ACC112 (cell line): ENCODE results near the gene LAMTOR4.
"Not testable (repeated sequence)": the region's sequence is repeated elsewhere in the genome, so short reads cannot be mapped to it uniquely, and the experiment has no call there.

Source experiments
- H2AFZ ChIP-seq: fragments of 200-600 bp; sonication (generic); one replicate; pipeline ENCODE4 v1.6.0; 2017; ENCODE audit warnings: antibody characterized with exemption, low read length; ENCODE audit not compliant: unreplicated experiment
- H3K27ac ChIP-seq: fragments of 200-600 bp; sonication (generic); 2 replicates; pipeline ENCODE4 v1.5.1; 2014; ENCODE audit warnings: low read depth, mild to moderate bottlenecking, antibody characterized with exemption, low read length, moderate library complexity
- H3K27me3 ChIP-seq: fragments of 200-600 bp; sonication (generic); 2 replicates; pipeline ENCODE4 v1.6.1; 2014; ENCODE audit warnings: mild to moderate bottlenecking, antibody characterized with exemption, low read length, moderate library complexity, mixed read lengths; ENCODE audit not compliant: insufficient read depth
- H3K36me3 ChIP-seq: fragments of 200-600 bp; sonication (generic); 2 replicates; pipeline ENCODE4 v1.6.1; 2016; ENCODE audit warnings: mild to moderate bottlenecking, antibody characterized with exemption, low read length, moderate library complexity, mixed read lengths; ENCODE audit not compliant: insufficient read depth
- H3K4me1 ChIP-seq: fragments of 200-600 bp; sonication (generic); one replicate; pipeline ENCODE4 v1.6.1; 2016; ENCODE audit warnings: low read length, mixed read lengths; ENCODE audit not compliant: insufficient read depth, unreplicated experiment, control insufficient read depth
- H3K4me3 ChIP-seq: fragments of 200-600 bp; sonication (generic); 2 replicates; pipeline ENCODE4 v1.5.1; 2014; ENCODE audit warnings: mild to moderate bottlenecking, low read depth, low read length
- H3K79me2 ChIP-seq: fragments of 200-600 bp; sonication (generic); one replicate; pipeline ENCODE4 v1.6.0; 2016; ENCODE audit warnings: low read length; ENCODE audit not compliant: control insufficient read depth, unreplicated experiment, insufficient read depth

LAMTOR4 gene

GRCh38 chr7:100191775-100192174 is 43.1 kb downstream of the LAMTOR4 start:
- Histone ChIP-seq H3K4me3 (no peak overlapping the region), H2AFZ (no peak overlapping the region), H3K4me1 (peaks cover 6% of the 10 kb centered on the region), H3K27me3 (no peaks in the 10 kb centered on the region), H3K79me2 (no peaks in the 10 kb centered on the region), H3K36me3 (no peaks in the 10 kb centered on the region), H3K27ac (no peak overlapping the region)

- H3K4me1 ChIP-seq, H2AFZ ChIP-seq, H3K79me2 ChIP-seq, H3K27ac ChIP-seq, H3K27me3 ChIP-seq, H3K36me3 ChIP-seq, H3K4me3 ChIP-seq: not testable (repeated sequence)
Measured at GRCh38 chr7:100192281-100192862, 43.7 kb downstream of the LAMTOR4 start.

GRCh38 chr7:100192969-100193368 is 44.3 kb downstream of the LAMTOR4 start:
- no peak overlapping the region for H2AFZ ChIP-seq
- no peak overlapping the region for H3K27ac ChIP-seq

GRCh38 chr7:100195222-100195621 is 46.5 kb downstream of the LAMTOR4 start:
- Histone ChIP-seq H2AFZ (no peak overlapping the region), H3K27ac (no peak overlapping the region), H3K4me1 (peaks cover 6% of the 10 kb centered on the region), H3K27me3 (no peaks in the 10 kb centered on the region), H3K79me2 (no peaks in the 10 kb centered on the region), H3K36me3 (no peaks in the 10 kb centered on the region), H3K4me3 (no peak overlapping the region)

More at GRCh38 chr7:100192969-100193368, 44.3 kb downstream of the LAMTOR4 start:
- Histone ChIP-seq H3K27me3 (no peaks in the 10 kb centered on the region), H3K4me1 (peaks cover 6% of the 10 kb centered on the region), H3K79me2 (no peaks in the 10 kb centered on the region), H3K36me3 (no peaks in the 10 kb centered on the region), H3K4me3 (no peak overlapping the region)

- not testable (repeated sequence) for H3K36me3 ChIP-seq, H3K27ac ChIP-seq, H3K4me1 ChIP-seq, H2AFZ ChIP-seq, H3K79me2 ChIP-seq, H3K4me3 ChIP-seq, H3K27me3 ChIP-seq
Measured at GRCh38 chr7:100195901-100196322, 47.2 kb downstream of the LAMTOR4 start.

DNA sequence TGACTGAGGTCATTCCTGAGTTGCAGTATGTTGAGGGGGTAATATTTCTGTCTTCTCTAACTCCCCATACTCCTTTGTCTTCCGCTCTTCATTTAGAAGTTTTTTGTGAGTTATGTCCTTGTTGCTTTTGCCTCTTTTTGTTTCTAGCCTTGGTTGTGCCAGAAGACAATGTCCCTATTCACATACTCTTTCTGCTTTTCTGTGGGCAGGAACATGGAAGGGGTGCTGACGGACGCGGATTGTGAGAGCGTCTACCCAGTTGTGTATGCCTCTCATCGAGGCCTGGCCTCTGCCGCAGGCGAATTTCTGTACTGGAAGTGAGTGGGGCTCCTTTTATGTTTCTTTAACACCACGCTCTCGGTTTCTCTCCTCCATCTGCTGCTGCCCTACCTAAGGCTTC is 49.5 kb downstream of the LAMTOR4 start:
- H3K36me3 ChIP-seq: no peaks in the 10 kb centered on the region
- no peaks in the 10 kb centered on the region for H3K79me2 ChIP-seq
- no peaks in the 10 kb centered on the region for H3K4me1 ChIP-seq
- H3K27ac ChIP-seq: no peak overlapping the region
- no peak overlapping the region for H3K4me3 ChIP-seq
- H3K27me3 ChIP-seq: peaks cover 8% of the 10 kb centered on the region
- H2AFZ ChIP-seq: no peak overlapping the region

GRCh38 chr7:100200693-100201092 is 52.0 kb downstream of the LAMTOR4 start:
- Histone ChIP-seq H3K79me2 (no peaks in the 10 kb centered on the region), H3K36me3 (no peaks in the 10 kb centered on the region), H3K27me3 (peaks cover 8% of the 10 kb centered on the region), H2AFZ (no peak overlapping the region), H3K4me1 (no peaks in the 10 kb centered on the region), H3K4me3 (no peak overlapping the region), H3K27ac (no peak overlapping the region)
